Stimulated activated CD4-positive, alpha-beta T cell treated with anti-CD3 and anti-CD28 coated beads, Interleukin-2, amount 100 ng/mL, for 4 hours (primary cell): ENCODE measurements around the gene CENPU.

Experiments used
- DNase-seq: peaks from one replicate; pipeline ENCODE4 v3.0.0-alpha.2; 2020; ENCODE audit warnings: low read depth

CENPU gene

GRCh38 chr4:184712322-184712721 is 21.6 kb downstream of the CENPU start:
- no peak for DNase-seq

DNA sequence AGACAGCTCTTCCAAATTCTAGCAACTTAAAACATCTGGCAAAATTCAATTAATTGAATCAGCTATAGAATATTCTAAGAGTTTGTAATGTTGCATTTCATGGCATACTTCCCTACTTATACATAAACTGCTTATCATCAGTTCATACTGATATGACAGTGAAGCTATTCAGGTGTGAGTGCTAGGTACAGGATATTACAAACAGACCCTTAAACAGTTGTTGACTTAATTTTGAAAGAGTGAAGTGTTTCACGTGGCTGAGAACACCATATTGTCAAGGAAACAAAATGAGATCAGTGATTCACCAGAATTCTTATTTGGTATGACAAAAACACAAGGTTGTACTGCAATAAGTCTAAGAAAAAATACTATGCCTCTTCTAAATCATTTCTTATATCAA is 27.4 kb downstream of the CENPU start:
- no peak for DNase-seq

DNA sequence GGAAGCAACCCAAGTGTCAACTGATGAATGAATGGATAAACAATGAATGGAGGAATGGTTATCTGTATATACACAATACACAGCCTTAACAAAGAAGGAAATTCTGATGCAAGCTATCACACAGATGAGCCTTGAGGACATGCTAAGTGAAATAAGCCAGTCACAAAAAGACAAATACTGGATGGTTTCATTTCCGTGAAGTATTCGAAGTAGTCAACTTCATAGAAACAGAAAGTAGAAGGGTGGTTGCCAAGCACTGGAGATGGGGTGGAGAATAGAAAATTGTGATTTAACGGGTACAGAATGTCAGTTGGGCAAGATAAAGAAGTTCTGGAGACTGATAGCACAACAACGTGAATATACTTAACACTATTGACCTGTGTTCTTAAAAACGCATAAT is 28.2 kb downstream of the CENPU start:
- DNase-seq: no peak

DNA sequence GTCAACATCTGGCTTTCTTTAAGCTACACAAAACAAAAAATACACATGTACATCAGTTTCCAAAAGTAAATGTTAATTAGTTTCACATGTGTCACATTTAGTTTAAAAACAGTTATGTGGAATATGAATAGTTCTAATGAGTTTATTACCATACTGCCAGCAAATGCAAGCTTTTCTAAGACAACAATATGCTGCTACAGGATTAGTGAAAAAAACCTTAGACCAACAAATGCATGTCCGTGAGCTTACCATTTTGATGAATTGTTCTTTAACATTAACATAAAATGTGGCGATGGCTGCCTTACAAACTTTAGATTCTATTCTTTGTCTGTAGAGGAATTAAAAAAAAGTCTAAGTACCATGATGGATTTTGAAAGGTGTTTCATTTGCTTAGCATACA is 31.8 kb downstream of the CENPU start:
- no peak for DNase-seq

GRCh38 chr4:184699941-184700340 is 34.0 kb downstream of the CENPU start:
- no peak for DNase-seq

GRCh38 chr4:184697956-184698355 is 35.9 kb downstream of the CENPU start:
- DNase-seq: no peak

GRCh38 chr4:184695178-184695896 is 38.6 kb downstream of the CENPU start:
- DNase-seq: no peak

DNA sequence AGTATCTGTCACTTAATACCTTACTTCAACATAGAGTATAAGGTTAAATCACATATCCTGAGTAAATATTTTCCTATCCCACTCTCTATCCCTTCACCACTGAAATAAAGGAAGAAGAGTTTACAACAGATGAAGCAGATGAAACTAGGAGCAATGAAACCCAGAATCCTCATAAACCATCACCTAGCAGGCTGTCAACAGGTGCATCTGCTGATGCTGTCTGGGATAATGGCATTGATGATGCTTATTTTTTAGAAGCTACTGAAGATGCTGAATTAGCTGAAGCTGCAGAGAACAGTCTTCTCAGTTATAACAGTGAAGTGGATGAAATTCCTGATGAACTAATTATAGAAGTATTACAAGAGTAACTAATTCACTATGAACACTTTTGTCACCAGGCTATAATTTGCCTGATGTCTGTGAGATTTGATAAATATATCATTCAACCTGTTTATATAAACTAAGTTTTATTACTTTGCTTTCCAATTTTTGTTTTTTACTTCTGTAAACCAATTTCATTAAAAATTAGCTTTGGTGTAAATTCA is 39.4 kb downstream of the CENPU start:
- no peak for DNase-seq

- no peak for DNase-seq
Measured at GRCh38 chr4:184693056-184693455, 40.8 kb downstream of the CENPU start.

GRCh38 chr4:184689681-184690080 is 44.2 kb downstream of the CENPU start:
- no peak for DNase-seq

GRCh38 chr4:184688447-184688846 is 45.4 kb downstream of the CENPU start:
- DNase-seq: no peak

DNA sequence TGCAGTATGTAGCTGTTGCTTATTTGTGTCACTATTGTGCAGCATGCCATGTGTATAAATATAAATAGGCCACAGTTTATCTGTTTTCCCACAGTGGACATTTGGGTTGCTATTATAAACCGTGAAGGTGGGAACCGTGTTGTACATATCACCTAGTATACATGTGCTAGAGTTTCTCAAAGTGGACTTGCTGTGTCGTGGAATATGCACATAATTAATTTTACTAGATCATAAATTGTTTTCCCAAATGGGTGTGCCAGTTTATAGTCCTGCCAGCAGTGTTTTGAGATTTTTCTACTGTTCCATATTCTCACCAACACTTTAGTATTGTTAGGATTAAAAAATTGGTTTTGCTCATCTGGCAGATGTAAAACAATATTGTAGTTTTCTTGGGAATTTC is 45.9 kb downstream of the CENPU start:
- no peak for DNase-seq

- DNase-seq: no peak
Measured at GRCh38 chr4:184684491-184685189, 49.3 kb downstream of the CENPU start.

DNA sequence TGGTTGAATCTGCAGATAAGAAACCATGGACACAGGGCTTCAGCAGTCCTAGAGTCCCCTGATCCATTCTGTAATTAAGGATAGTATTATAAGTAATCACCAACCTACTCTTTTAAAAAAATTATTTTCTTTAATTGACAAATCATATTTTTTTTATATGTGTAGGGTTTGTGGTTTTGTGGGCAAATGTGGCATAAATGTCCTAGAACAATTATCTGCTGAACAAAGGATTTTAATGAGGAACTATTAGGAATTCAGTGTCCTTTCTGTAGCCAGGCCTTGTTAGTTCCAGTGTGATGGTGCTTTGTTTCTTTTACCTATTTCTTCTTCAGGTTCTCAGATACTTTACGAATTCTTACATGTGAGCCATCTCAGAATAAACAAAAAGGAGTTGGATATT is 52.0 kb downstream of the CENPU start:
- DNase-seq: no peak

- DNase-seq: no peak
Measured at GRCh38 chr4:184680698-184681097, 53.2 kb downstream of the CENPU start.

GRCh38 chr4:184675821-184676492 is 57.9 kb downstream of the CENPU start:
- DNase-seq: no peak

- DNase-seq: no peak
Measured at GRCh38 chr4:184675018-184675417, 58.9 kb downstream of the CENPU start.

DNA sequence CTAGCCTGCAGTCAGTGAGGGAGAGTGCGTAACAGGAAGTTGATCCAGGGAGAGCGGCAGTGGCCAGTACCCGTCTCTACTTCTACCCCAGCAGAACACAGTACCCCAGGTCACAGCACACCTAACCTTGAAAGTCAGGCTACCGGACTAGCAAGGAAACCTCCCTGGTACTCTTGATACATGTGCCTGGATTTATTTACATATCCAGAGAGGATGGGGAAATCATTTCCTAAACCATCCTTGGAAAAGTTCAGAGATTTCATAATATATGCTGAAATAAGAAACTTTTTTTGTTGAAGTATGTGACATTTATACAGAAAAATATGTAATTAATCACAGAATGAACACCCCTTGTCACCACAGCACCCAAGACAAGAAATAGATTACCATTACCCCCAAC is 59.9 kb downstream of the CENPU start:
- no peak for DNase-seq

DNA sequence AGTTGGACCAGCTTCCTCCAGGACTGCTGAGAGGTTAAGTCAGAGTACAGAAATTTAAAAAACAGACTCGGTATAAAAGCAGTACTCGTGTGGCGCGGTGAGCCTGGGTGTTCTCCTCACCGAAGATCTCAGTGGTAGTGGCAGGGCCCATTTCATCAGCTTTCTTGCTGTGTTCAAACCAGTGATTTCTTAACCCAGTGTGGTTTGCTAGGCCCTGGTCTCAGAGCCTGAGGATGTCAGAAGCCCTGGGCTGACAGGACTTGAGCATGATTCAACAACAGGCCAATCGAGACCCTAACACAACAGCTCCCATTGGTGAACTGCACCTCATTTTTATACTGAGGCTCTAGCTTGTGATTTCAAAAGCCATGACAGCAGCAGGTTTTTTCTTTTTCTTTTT is 61.2 kb downstream of the CENPU start:
- DNase-seq: no peak

DNA sequence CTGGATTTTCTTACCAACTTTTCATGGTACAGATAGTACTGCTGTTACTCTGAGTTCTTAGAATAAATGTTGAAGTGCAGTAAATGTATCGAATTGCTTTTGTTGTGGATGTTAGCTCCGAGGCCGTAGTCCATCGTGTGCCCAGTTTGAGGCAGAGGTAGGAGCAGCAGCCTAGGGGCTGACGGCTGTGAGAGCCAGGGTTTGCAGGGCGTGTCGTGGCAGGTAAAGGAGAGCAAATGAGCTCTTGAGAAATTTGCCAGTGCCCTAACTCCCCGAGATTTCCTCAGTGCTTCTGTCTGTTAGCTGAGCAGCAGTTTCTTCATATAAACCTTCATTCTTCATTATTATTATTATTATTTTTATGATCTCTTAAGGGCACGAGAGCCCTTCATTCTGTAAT is 62.8 kb downstream of the CENPU start:
- no peak for DNase-seq

DNA sequence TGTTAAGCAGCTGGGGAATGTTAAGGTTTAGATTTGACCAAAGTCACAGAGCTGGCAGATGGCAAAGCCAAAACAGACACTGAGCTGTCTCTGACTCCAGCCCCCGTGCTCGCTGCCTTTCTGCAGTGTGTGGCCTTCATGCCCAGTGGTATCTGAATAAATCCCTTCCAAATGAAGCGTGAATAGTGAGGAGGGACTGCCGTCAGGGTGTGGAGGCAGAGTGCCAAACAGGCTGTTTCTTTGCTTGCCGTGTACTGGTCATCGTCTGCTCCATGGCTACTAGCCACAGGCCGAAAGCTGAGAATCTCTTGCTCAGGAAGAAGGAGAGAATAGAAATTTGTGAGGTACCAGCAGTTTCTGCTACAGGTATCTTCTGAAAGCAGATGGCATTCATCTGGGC is 64.6 kb downstream of the CENPU start:
- no peak for DNase-seq

- DNase-seq: no peak
Measured at GRCh38 chr4:184668511-184669114, 65.3 kb downstream of the CENPU start.

- DNase-seq: no peak
Measured at GRCh38 chr4:184668096-184668495, 65.8 kb downstream of the CENPU start.
